ENCODE data around the gene HINT2. TPM values are rescaled to one million over a fixed set of nuclear protein-coding genes. Genes with fewer than 3 reads are reported as not detected.

HINT2 gene
- total and polyA plus RNA-seq, 7 donors = 36.5 to 64.7 (median 43.8) TPM

DNA sequence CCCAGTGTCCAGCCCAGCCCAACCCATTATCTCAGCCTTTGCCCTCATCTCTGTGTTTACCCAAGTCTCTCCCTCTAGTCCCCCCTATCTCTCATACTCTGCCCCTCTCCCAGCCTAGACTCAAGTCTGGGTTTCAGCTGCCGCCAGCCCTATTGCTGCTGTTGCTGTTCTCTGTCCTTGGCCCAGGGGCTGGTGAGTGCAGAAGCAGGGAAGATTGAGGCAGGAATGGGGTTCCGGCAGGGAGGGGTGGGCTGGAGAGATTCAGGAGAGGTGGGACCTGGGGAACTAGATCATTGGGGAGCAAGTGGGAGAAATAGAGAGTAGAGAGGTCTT, 14.9 kb upstream of the HINT2 start:
- DNase-seq = no peak
- no peak for ATAC-seq
- no peaks in the 10 kb centered on the region for H3K27me3 ChIP-seq (ENCODE audit: insufficient read depth in 3 of 3, low read length in 2 of 3)
- 10 to 40% (median 23%) methylated on average over 2 of the region's 2 CpGs for WGBS, 3 donors
- H3K36me3 ChIP-seq (ENCODE audit: insufficient read depth in 1 of 2, low read depth in 1 of 2) = no peaks in the 10 kb centered on the region
- H3K4me1 ChIP-seq = peaks cover 46% of the 10 kb centered on the region
- H3K4me3 ChIP-seq = peak overlapping the region; percentile 91
- peak overlapping the region; percentile 99 for H3K27ac ChIP-seq
- intact Hi-C loops (cut with DNase I) = no loop called here
- no peaks in the 10 kb centered on the region for H3K9me3 ChIP-seq
- TF ChIP-seq, protein P1, sequence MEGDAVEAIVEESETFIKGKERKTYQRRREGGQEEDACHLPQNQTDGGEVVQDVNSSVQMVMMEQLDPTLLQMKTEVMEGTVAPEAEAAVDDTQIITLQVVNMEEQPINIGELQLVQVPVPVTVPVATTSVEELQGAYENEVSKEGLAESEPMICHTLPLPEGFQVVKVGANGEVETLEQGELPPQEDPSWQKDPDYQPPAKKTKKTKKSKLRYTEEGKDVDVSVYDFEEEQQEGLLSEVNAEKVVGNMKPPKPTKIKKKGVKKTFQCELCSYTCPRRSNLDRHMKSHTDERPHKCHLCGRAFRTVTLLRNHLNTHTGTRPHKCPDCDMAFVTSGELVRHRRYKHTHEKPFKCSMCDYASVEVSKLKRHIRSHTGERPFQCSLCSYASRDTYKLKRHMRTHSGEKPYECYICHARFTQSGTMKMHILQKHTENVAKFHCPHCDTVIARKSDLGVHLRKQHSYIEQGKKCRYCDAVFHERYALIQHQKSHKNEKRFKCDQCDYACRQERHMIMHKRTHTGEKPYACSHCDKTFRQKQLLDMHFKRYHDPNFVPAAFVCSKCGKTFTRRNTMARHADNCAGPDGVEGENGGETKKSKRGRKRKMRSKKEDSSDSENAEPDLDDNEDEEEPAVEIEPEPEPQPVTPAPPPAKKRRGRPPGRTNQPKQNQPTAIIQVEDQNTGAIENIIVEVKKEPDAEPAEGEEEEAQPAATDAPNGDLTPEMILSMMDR (IDR thresholded peaks at IDR 0.05) = no peak

DNA sequence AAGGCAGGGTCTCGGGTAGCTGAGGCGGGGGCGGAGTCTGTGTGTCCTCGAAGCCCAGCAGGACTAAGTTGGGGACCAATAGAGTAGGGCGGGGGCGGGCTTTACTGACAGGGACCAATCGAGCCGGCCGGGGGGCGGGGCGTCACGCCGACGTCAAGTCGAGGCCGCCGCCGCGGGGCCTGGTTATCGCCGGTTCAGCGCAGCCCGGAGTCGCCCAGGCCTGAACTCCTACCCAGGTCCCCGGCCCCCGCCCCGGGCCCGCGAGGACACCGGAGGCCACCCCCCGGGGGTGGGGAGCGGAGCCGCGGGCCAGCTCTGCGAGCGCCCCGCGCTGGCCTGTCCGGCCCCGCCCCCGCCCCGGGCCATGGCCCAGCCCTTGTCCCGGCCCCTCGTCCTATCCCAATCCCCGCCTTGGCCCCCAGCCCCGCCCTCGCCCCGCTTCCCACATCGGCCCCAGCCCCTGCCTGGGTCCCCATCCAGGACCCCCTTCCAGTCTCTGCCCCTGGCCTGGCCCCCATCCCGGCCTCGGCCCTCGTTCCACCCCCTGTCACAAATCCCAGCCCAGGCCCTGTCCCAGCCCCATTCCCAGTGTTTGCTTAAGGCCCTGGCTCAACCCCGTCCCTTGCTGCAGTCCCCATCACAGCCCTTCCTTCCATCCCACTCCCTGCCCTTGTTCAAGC, 14.4 kb upstream of the HINT2 start, which contains the start of gene TMEM8B:
TMEM8B (plus strand) TSS at position 145 of the 680 bp plus-strand sequence; CDS start at position 365, 220 bp downstream.
- Histone ChIP-seq H3K4me3 (peak within 1 kb of the TSS; percentile 91), H3K27ac (peak within 1 kb of the TSS; percentile 99), H3K9me3 (no peaks in the 10 kb centered on the region), H3K4me1 (peaks cover 41% of the 10 kb centered on the region), H3K27me3 (ENCODE audit: insufficient read depth in 3 of 3, low read length in 2 of 3) (no peaks in the 10 kb centered on the region), H3K36me3 (ENCODE audit: insufficient read depth in 1 of 2, low read depth in 1 of 2) (no peaks in the 10 kb centered on the region)
- TF ChIP-seq, protein P1 (IDR thresholded peaks at IDR 0.05) = no peak
- DNase-seq (peak; percentile 97 to 98), ATAC-seq (peak; percentile 88 to 90 (median 90))
- WGBS, 3 donors = 1 to 2% (median 1%) methylated on average over 21 to 53 of the region's 53 CpGs
- intact Hi-C loops (cut with DNase I) = no loop called here

DNA sequence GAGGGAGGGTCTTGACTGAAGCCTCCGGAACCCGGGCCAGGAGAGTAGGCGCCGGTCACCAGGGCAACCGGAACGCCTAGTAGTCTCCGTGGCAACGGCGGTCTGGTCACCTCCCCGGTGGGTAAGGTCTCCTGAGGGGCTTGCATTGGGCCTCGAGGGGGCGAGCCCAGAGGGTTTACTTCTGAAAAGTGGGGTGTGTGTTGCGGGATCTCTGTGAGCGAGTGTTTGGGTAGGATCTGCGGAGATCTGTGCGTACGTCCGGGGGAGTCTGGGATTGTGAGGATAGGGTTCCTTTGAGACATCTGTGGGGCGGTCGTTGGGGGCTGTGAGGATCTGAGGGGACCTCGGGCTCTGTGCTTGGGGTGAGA, 13.9 kb upstream of the HINT2 start, which contains the start of gene FAM221B:
FAM221B (minus strand) TSS at position 17 of the 368 bp plus-strand sequence. CDS start 2,571 bp downstream, outside the sequence.
- no peaks in the 10 kb centered on the region for H3K36me3 ChIP-seq (ENCODE audit: insufficient read depth in 1 of 2, low read depth in 1 of 2)
- H3K27me3 ChIP-seq (ENCODE audit: insufficient read depth in 3 of 3, low read length in 2 of 3) = no peaks in the 10 kb centered on the region
- 2 to 4% (median 3%) methylated on average over 21 of the region's 21 CpGs for WGBS, 3 donors
- H3K4me1 ChIP-seq = peaks cover 38% of the 10 kb centered on the region
- ATAC-seq (peak in 2 of 4 donors; percentile 1 to 4), DNase-seq (no peak)
- TF ChIP-seq, protein P1 (IDR thresholded peaks at IDR 0.05) = no peak
- peak within 1 kb of the TSS; percentile 91 for H3K4me3 ChIP-seq
- intact Hi-C loops (cut with DNase I) = no loop called here
- peak within 1 kb of the TSS; percentile 99 for H3K27ac ChIP-seq
- no peaks in the 10 kb centered on the region for H3K9me3 ChIP-seq

DNA sequence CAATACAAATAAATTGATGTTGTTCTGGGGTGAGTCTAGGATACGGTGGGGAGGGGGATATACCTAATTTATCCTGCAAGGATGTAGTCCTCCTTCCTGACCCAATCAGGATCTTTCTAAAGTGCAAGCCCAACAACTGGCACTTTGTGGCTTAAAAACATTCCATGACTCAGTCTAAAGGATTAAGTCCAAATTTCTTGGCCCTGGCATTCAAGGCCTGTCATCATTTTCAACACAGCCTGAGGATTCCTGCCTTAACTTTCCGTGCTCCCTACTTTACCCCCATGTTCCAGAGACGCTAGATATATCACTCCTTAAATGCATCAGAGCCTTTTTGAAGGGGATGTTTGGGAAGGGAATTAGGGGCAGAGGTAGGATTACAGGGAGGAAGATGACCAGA, 12.6 kb upstream of the HINT2 start:
- H3K4me3 ChIP-seq = no peak overlapping the region
- DNase-seq (no peak), ATAC-seq (no peak)
- peaks cover 26% of the 10 kb centered on the region for H3K4me1 ChIP-seq
- TF ChIP-seq, protein P1 (IDR thresholded peaks at IDR 0.05) = no peak
- no peaks in the 10 kb centered on the region for H3K36me3 ChIP-seq (ENCODE audit: insufficient read depth in 1 of 2, low read depth in 1 of 2)
- intact Hi-C loops (cut with DNase I) = loop anchor here (2.0 kb wide), 1 partner anchor 55 kb away; no protein-coding TSS in a partner anchor
- no peak overlapping the region for H3K27ac ChIP-seq
- WGBS, 3 donors = 74 to 90% (median 80%) methylated on average over 3 of the region's 3 CpGs
- no peaks in the 10 kb centered on the region for H3K9me3 ChIP-seq
- no peaks in the 10 kb centered on the region for H3K27me3 ChIP-seq (ENCODE audit: insufficient read depth in 3 of 3, low read length in 2 of 3)

Data from psoas muscle (tissue), 8 donors.